Endothelial cell of umbilical vein (primary cell): ENCODE measurements around the gene PLPPR2. TPM values are rescaled to one million over a fixed set of nuclear protein-coding genes. Genes with fewer than 3 reads are reported as not detected.
"Not testable (repeated sequence)": the region's sequence is repeated elsewhere in the genome, so short reads cannot be mapped to it uniquely, and the experiment has no call there.

ENCODE experiments used
- BruUV-seq: library from RNA; stranded (reverse); fragments of 400-500 nt; replicated peaks from 2 replicates; lab custom pipeline; 2021; lab: Mats Ljungman, UMichigan
- CTCF ChIA-PET: fragments of 300-600, 350-600 bp; sonication (Branson Sonifier 250); formaldehyde crosslinking; loops from one replicate; lab custom pipeline; 2021; ENCODE audit warnings: antibody characterized with exemption, inconsistent platforms; lab: Charles Lee
- POLR2A ChIA-PET: fragments of 300-600, 350-600 bp; sonication (Branson Sonifier 250); formaldehyde crosslinking; loops from one replicate; lab custom pipeline; 2021; ENCODE audit warnings: antibody characterized with exemption, inconsistent platforms; lab: Charles Lee
- DNase-seq: peaks from one replicate; pipeline ENCODE4 v3.0.0-alpha.2; 2011; ENCODE audit warnings: low read depth, low spot score
- FAIRE-seq: peaks from 2 replicates; lab custom pipeline; 2011; peaks lifted over from hg19 to GRCh38; lab: Jason Lieb, UNC
- H2AFZ ChIP-seq: 2 replicates; pipeline ENCODE4 v1.6.0; 2012; ENCODE audit warnings: low read depth, low read length, control low read depth, inconsistent platforms
- H3K27ac ChIP-seq: 2 replicates; pipeline ENCODE4 v1.5.1; 2011; ENCODE audit warnings: low read depth, mild to moderate bottlenecking, control low read depth, low read length, moderate library complexity; ENCODE audit not compliant: insufficient read depth
- H3K27me3 ChIP-seq, 2 experiments: 2 replicates each; pipeline versions ENCODE4 v1.6.0 to v1.6.1; 2011; ENCODE audit warnings: low read length in 2 of 2, mixed read lengths in 1 of 2; ENCODE audit not compliant: control insufficient read depth in 2 of 2, insufficient read depth in 2 of 2
- H3K36me3 ChIP-seq, 2 experiments: 2 replicates in 1 of 2; 3 replicates in 1 of 2; pipeline ENCODE4 v1.5.1; 2011; ENCODE audit warnings: low read length in 2 of 2, mild to moderate bottlenecking in 1 of 2, moderate library complexity in 1 of 2; ENCODE audit not compliant: control insufficient read depth in 2 of 2, insufficient read depth in 2 of 2; ENCODE audit errors: extremely low read depth in 1 of 2
- H3K4me1 ChIP-seq: 3 replicates; pipeline ENCODE4 v1.5.1; 2011; ENCODE audit warnings: mild to moderate bottlenecking, low read length; ENCODE audit not compliant: control insufficient read depth, insufficient read depth; ENCODE audit errors: extremely low read depth
- H3K4me2 ChIP-seq: 2 replicates; pipeline ENCODE4 v1.6.1; 2011; ENCODE audit warnings: low read length, control low read depth, mixed read lengths; ENCODE audit not compliant: insufficient read depth
- H3K4me3 ChIP-seq, 3 experiments: fragments of 200-600 bp in 1 of 3; sonication (generic), shearing (Covaris generic) in 1 of 3; replicated peaks in 1 of 3; 2 replicates each; pipeline ENCODE4 v1.5.1; 2011 to 2016; ENCODE audit warnings: control low read depth in 3 of 3, low read length in 3 of 3, mild to moderate bottlenecking in 2 of 3, inconsistent platforms in 1 of 3, low read depth in 1 of 3, moderate library complexity in 1 of 3; ENCODE audit not compliant: insufficient read depth in 1 of 3
- H3K79me2 ChIP-seq: 2 replicates; pipeline ENCODE4 v1.6.0; 2012; ENCODE audit warnings: low read length, inconsistent platforms; ENCODE audit not compliant: control insufficient read depth, insufficient read depth
- H3K9ac ChIP-seq: replicated peaks from 2 replicates; pipeline ENCODE3; 2011; ENCODE audit warnings: low read length, control low read depth; ENCODE audit not compliant: insufficient read depth; ENCODE audit errors: extremely low read depth
- H3K9me1 ChIP-seq: replicated peaks from 3 replicates; pipeline ENCODE4 v1.6.0; 2011; ENCODE audit warnings: mild to moderate bottlenecking, low read length; ENCODE audit not compliant: control insufficient read depth, insufficient read depth; ENCODE audit errors: extremely low read depth
- H3K9me3 ChIP-seq: replicated peaks from 2 replicates; pipeline ENCODE4 v1.5.1; 2012; ENCODE audit warnings: low read length, inconsistent platforms; ENCODE audit not compliant: control insufficient read depth, insufficient read depth
- H4K20me1 ChIP-seq: replicated peaks from 2 replicates; pipeline ENCODE3; 2011; ENCODE audit warnings: mild to moderate bottlenecking, low read length; ENCODE audit not compliant: control insufficient read depth, insufficient read depth; ENCODE audit errors: extremely low read depth
- EZH2 ChIP-seq: IDR thresholded peaks from 2 replicates; pipeline ENCODE4 v1.6.1; 2012; ENCODE audit warnings: borderline replicate concordance, low read depth, mild to moderate bottlenecking, moderate library complexity, low read length, inconsistent platforms; ENCODE audit not compliant: severe bottlenecking
- FOS ChIP-seq: IDR thresholded peaks from 2 replicates; pipeline ENCODE4 v1.6.1; 2011; ENCODE audit warnings: mild to moderate bottlenecking, low read length, moderate library complexity, borderline replicate concordance; ENCODE audit not compliant: insufficient read depth
- GATA2 ChIP-seq: IDR thresholded peaks from 2 replicates; pipeline ENCODE4 v1.7.0; 2011; ENCODE audit warnings: low read depth, mild to moderate bottlenecking, moderate library complexity, mixed read lengths, low read length; ENCODE audit not compliant: insufficient read length, insufficient read depth
- JUN ChIP-seq: IDR thresholded peaks from 2 replicates; pipeline ENCODE4 v1.6.1; 2011; ENCODE audit warnings: borderline replicate concordance, low read depth; ENCODE audit not compliant: insufficient read length, insufficient read depth
- MYC ChIP-seq: IDR thresholded peaks from one replicate; pipeline ENCODE4 v1.6.1; 2011; ENCODE audit warnings: mild to moderate bottlenecking, low read depth, low read length
- POLR2A ChIP-seq: IDR thresholded peaks from 2 replicates; pipeline ENCODE4 v1.6.1; 2012; ENCODE audit warnings: low read depth, mild to moderate bottlenecking, control low read depth, low read length
- POLR2AphosphoS5 ChIP-seq: IDR thresholded peaks from 2 replicates; pipeline ENCODE4 v1.6.1; 2012; ENCODE audit warnings: low read depth, mild to moderate bottlenecking, control low read depth, low read length, moderate library complexity; ENCODE audit not compliant: insufficient read depth
- dilution Hi-C: fragments of 300-500 bp; cut with MboI; formaldehyde crosslinking; loops from one replicate; pipeline ENCODE4 v1.15.0; 2019; ENCODE audit warnings: low sequenced_read_pairs; ENCODE audit not compliant: extremely low pct_ligation_motif_present
- intact Hi-C: fragments of 100-400 bp; cut with micrococcal nuclease; formaldehyde crosslinking; loops from one replicate; pipeline ENCODE4 v1.10.0; 2022
- polyA plus RNA-seq, 4 experiments: library from polyadenylated mRNA; depleted of rRNA in 3 of 4; stranded (reverse) in 3 of 4; unstranded in 1 of 4; fragments of >200 nt; gene quantifications; 2 replicates each; pipeline versions ENCODE4 v1.2.1 to v1.2.3, GENCODE V29; 2011 to 2012; ENCODE audit warnings: missing spikeins in 1 of 4
- total RNA-seq: library from RNA; stranded (reverse); gene quantifications from 2 replicates; pipeline ENCODE4 v1.2.3, GENCODE V29; 2021
- TF ChIP-seq, protein P1 (sequence below): IDR thresholded peaks from 2 replicates; pipeline ENCODE4 v1.6.1; 2011; ENCODE audit not compliant: insufficient read depth, insufficient read length
- TF ChIP-seq, protein P2 (sequence below), 2 donors: IDR thresholded peaks; 1 replicate in 1 of 2; 2 replicates in 1 of 2; pipeline ENCODE4 v1.5.1; 2011; ENCODE audit warnings: low read length in 2 of 2, mild to moderate bottlenecking in 2 of 2, moderate library complexity in 2 of 2, control low read depth in 1 of 2, inconsistent platforms in 1 of 2, low read depth in 1 of 2; ENCODE audit not compliant: insufficient read depth in 1 of 2; ENCODE audit errors: extremely low read depth in 1 of 2

The PLPPR2 gene
- total and polyA plus RNA-seq, 2 donors (not counting 3 experiments of a cell fraction or from before 2014, with no cell fraction given), result 23.7 to 28.7 TPM

DNA sequence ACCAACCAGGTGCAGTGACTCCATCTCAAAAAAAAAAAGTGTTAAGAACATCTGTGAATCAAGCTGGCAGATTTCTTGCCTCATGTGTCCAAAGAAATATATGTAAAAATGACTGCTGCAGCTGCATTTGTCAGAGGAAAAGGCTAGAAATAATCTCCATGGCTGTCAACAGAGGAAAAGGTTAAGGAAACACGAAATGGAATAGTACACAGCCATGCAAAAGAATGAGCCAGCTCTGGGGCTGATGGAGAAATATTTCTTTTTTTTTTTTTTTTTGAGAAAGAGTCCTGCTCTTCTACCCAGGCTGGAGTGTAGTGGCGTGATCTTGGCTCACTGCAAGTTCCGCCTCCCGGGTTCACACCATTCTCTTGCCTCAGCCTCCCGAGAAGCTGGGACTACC is 22.4 kb upstream of the PLPPR2 start:
- no peak overlapping the region for H3K27ac ChIP-seq
- H3K79me2 ChIP-seq, result no peaks in the 10 kb centered on the region
- peaks cover 0 to 15% of the 10 kb centered on the region in 2 experiments for H3K36me3 ChIP-seq
- no TSS peak for BruUV-seq
- H3K9me1 ChIP-seq, result no peaks in the 10 kb centered on the region
- H4K20me1 ChIP-seq, result no peaks in the 10 kb centered on the region
- no peak overlapping the region for H3K9ac ChIP-seq
- intact Hi-C loops (no loop called here), dilution Hi-C loops (no loop called here)
- ChIA-PET CTCF (no interaction called here), POLR2A (no interaction called here)
- no peak for DNase-seq
- TF ChIP-seq FOS, result no peak
- TF ChIP-seq, protein P1, sequence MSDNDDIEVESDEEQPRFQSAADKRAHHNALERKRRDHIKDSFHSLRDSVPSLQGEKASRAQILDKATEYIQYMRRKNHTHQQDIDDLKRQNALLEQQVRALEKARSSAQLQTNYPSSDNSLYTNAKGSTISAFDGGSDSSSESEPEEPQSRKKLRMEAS, result no peak
- no peak for TF ChIP-seq EZH2
- no peak for TF ChIP-seq POLR2A
- TF ChIP-seq, protein P2, sequence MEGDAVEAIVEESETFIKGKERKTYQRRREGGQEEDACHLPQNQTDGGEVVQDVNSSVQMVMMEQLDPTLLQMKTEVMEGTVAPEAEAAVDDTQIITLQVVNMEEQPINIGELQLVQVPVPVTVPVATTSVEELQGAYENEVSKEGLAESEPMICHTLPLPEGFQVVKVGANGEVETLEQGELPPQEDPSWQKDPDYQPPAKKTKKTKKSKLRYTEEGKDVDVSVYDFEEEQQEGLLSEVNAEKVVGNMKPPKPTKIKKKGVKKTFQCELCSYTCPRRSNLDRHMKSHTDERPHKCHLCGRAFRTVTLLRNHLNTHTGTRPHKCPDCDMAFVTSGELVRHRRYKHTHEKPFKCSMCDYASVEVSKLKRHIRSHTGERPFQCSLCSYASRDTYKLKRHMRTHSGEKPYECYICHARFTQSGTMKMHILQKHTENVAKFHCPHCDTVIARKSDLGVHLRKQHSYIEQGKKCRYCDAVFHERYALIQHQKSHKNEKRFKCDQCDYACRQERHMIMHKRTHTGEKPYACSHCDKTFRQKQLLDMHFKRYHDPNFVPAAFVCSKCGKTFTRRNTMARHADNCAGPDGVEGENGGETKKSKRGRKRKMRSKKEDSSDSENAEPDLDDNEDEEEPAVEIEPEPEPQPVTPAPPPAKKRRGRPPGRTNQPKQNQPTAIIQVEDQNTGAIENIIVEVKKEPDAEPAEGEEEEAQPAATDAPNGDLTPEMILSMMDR (IDR thresholded peaks at IDR 0.05; ENCODE audit: extremely low read depth in 1 of 2, insufficient read depth in 1 of 2, low read depth in 1 of 2, low read length in 2 of 2), result no peak
- no peak for TF ChIP-seq JUN
- no peak for TF ChIP-seq MYC
- TF ChIP-seq GATA2, result no peak
- no peak for TF ChIP-seq POLR2AphosphoS5
- no peak overlapping the region for H3K4me3 ChIP-seq
- no peaks in the 10 kb centered on the region for H3K4me1 ChIP-seq
- H3K27me3 ChIP-seq, result no peaks in the 10 kb centered on the region
- no peak overlapping the region for H3K4me2 ChIP-seq
- FAIRE-seq, result no peak
- H3K9me3 ChIP-seq, result no peaks in the 10 kb centered on the region
- no peak overlapping the region for H2AFZ ChIP-seq

DNA sequence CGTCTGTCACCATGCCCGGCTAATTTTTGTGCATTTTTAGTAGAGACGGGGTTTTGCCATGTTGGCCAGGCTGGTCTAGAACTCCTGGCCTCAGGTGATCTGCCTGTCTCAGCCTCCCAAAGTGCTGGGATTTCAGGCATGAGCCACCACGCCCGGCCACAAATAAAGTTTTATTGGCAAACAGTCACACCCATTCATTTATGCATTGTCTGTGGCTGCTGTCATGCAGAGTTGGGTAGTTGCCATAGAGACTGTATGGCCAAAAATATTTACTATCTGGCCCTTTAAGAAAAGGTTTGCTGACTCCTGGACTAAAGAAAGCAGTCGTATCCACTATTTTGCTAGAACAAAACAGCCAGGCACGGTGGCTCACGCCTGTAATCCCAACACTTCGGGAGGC is 21.4 kb upstream of the PLPPR2 start:
- DNase-seq, H3K9me3 ChIP-seq, intact Hi-C loops, H4K20me1 ChIP-seq, H3K4me2 ChIP-seq, H2AFZ ChIP-seq, H3K4me3 ChIP-seq, dilution Hi-C loops, FAIRE-seq, H3K9ac ChIP-seq, H3K79me2 ChIP-seq, H3K27me3 ChIP-seq, H3K9me1 ChIP-seq, CTCF ChIA-PET, BruUV-seq, H3K27ac ChIP-seq, H3K4me1 ChIP-seq, POLR2A ChIA-PET: not testable (repeated sequence)
- peaks cover 0 to 15% of the 10 kb centered on the region in 2 experiments for H3K36me3 ChIP-seq
